HFF-Myc (cell line): ENCODE results near the gene LGR5.
"Not testable (repeated sequence)": the region's sequence is repeated elsewhere in the genome, so short reads cannot be mapped to it uniquely, and the experiment has no call there.

ENCODE experiments used
- DNase-seq: peaks from one replicate; pipeline ENCODE4 v3.0.0-alpha.2; 2011; ENCODE audit warnings: low read depth; ENCODE audit errors: extremely low read depth
- H3K4me3 ChIP-seq: replicated peaks from 2 replicates; pipeline ENCODE4 v1.5.1; 2011; ENCODE audit warnings: low read depth, mild to moderate bottlenecking, control low read depth, low read length
- CTCF ChIP-seq: IDR thresholded peaks from 2 replicates; pipeline ENCODE4 v1.5.1; 2012; ENCODE audit warnings: mild to moderate bottlenecking, low read depth, low read length, control low read depth; ENCODE audit errors: missing control alignments

The LGR5 gene

DNA sequence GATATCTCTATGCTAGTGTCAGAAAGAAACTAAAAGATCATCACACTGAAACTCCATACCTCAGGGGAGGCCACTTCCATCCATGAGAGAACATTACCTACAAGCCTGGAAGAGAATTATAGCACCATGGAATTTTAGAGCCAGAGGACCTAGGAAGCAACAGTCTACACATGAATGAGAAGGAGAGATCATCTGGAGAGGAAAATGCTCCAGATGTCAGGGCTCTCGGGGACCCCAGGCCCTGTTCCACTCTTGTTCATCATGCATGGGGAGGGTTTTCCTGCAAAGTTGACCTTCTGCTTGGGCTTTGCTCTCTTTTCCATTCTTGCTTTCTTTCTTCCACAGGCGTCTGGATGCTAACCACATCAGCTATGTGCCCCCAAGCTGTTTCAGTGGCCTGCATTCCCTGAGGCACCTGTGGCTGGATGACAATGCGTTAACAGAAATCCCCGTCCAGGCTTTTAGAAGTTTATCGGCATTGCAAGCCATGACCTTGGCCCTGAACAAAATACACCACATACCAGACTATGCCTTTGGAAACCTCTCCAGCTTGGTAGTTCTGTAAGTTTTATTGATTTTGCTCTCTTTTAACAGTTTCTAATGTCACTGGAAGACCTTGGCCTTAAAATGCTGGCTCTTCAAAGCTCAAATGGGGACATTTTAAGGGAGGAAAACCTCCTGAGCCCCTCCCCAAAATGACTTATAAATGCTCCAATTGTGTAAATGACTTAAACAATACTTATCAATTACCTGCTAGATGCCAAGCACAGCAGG, 113.3 kb downstream of the LGR5 start:
- no peak for TF ChIP-seq CTCF
- no peak for DNase-seq
- H3K4me3 ChIP-seq = no peak overlapping the region

DNA sequence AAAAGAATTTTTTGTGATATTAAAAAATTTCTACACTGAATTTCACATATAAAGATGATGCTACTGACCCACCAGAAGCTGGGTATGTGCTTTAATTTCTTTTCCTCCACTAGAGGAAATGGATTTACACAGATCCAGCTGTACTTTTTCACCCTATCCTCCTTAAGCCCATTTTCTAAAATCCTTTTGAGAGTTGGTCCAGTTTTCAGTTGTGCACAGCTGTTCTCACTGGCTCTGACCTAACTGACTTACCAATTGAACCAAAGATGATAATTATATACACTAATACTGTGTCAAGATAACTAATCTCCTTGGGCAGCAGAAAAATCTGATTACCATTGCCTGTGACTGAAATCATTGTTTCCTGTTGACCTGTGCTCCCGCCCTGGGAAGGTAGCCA, 115.6 kb downstream of the LGR5 start:
- TF ChIP-seq CTCF = no peak
- no peak overlapping the region for H3K4me3 ChIP-seq
- DNase-seq = no peak

DNA sequence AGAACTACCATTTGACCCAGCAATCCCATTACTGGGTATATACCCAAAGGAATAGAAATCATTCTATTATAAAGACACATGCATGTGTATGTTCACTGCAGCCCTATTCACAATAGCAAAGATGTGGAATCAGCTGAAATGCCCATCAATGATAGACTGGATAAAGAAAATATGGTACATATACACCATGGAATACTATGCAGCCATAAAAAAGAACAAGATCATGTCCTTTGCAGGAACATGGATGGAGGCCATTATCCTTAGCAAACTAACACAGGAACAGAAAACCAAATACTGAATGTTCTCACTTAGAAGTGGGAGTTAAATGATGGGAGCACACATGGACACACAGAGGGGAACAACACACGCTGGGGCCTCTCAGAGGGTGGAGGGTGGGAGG, 116.2 kb downstream of the LGR5 start:
- not testable (repeated sequence) for DNase-seq, H3K4me3 ChIP-seq

- DNase-seq = no peak
- no peak overlapping the region for H3K4me3 ChIP-seq
- no peak for TF ChIP-seq CTCF
Measured at GRCh38 chr12:71556448-71556847, 116.8 kb downstream of the LGR5 start.

DNA sequence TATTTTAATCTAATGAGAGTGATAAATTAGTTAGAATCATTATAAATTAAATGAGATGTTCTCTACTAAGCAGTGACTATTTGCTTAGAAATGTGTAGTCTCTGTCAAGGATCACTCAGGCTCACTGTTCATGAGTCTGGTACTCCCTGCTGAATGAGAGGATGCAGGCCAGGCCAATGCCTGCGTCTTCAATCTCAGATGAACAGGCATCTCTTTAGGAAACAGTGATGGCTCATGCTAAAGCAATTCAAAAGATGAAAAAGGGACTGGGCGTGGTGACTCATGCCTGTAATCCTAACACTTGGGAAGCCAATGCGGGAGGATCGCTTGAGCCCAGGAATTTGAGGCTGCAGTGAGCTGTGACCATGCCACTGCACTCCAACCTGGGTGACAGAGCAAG, 117.3 kb downstream of the LGR5 start:
- TF ChIP-seq CTCF = no peak

GRCh38 chr12:71558445-71558844, 118.8 kb downstream of the LGR5 start:
- H3K4me3 ChIP-seq = no peak overlapping the region
- DNase-seq = no peak
- TF ChIP-seq CTCF = no peak

More for the DNA sequence above, 117.3 kb downstream of the LGR5 start:
- DNase-seq = peak; percentile 72
- H3K4me3 ChIP-seq = no peak overlapping the region

GRCh38 chr12:71562676-71563595, 123.3 kb downstream of the LGR5 start:
- no peak overlapping the region for H3K4me3 ChIP-seq
- no peak for DNase-seq
- no peak for TF ChIP-seq CTCF
